Rectal smooth muscle tissue (tissue), 1 donor: Measurements from ENCODE around the gene CTDP1.

Experiments used
- H3K27ac ChIP-seq: one replicate; pipeline ENCODE4 v1.7.0; 2013; ENCODE audit warnings: low read depth, low read length, inconsistent platforms
- H3K27me3 ChIP-seq: one replicate; pipeline ENCODE4 v1.7.0; 2013; ENCODE audit warnings: low read length; ENCODE audit not compliant: control insufficient read depth, insufficient read depth
- H3K36me3 ChIP-seq: one replicate; pipeline ENCODE4 v1.7.0; 2013; ENCODE audit warnings: low read length; ENCODE audit not compliant: control insufficient read depth, insufficient read depth
- H3K4me1 ChIP-seq: one replicate; pipeline ENCODE4 v1.7.0; 2013; ENCODE audit warnings: low read length; ENCODE audit not compliant: control insufficient read depth, insufficient read depth
- H3K4me3 ChIP-seq: one replicate; pipeline ENCODE4 v1.7.0; 2013; ENCODE audit warnings: low read length
- H3K9ac ChIP-seq: one replicate; pipeline ENCODE4 v1.7.0; 2013; ENCODE audit warnings: low read length

The CTDP1 gene, protein sequence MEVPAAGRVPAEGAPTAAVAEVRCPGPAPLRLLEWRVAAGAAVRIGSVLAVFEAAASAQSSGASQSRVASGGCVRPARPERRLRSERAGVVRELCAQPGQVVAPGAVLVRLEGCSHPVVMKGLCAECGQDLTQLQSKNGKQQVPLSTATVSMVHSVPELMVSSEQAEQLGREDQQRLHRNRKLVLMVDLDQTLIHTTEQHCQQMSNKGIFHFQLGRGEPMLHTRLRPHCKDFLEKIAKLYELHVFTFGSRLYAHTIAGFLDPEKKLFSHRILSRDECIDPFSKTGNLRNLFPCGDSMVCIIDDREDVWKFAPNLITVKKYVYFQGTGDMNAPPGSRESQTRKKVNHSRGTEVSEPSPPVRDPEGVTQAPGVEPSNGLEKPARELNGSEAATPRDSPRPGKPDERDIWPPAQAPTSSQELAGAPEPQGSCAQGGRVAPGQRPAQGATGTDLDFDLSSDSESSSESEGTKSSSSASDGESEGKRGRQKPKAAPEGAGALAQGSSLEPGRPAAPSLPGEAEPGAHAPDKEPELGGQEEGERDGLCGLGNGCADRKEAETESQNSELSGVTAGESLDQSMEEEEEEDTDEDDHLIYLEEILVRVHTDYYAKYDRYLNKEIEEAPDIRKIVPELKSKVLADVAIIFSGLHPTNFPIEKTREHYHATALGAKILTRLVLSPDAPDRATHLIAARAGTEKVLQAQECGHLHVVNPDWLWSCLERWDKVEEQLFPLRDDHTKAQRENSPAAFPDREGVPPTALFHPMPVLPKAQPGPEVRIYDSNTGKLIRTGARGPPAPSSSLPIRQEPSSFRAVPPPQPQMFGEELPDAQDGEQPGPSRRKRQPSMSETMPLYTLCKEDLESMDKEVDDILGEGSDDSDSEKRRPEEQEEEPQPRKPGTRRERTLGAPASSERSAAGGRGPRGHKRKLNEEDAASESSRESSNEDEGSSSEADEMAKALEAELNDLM

DNA sequence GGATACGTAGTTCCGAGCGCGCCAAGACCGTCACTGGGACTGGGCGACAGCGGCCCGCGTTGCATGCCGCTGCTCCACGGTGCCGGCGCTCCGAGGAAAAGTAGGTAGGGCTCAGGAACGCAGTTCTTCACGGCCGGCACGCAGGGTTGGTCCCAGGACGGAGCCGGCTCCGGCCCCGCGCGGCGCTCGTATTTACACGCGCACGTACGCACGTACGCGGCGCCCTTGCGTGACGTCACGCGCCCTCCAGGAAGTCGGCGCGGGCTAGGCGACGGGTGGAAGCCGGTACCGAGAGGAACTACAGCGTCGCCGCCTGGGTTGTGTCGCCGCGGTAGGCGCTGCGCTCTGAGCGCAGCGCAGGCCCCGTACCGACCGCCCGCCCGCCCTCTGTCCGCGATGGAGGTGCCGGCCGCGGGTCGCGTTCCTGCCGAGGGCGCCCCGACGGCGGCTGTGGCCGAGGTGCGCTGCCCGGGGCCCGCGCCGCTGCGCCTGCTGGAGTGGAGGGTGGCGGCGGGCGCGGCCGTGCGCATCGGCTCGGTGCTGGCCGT lies at the start of gene CTDP1:
TSS of gene CTDP1 (plus strand) at position 252 of the 548 bp plus-strand sequence. CDS start at position 397, 145 bp downstream.
- no peaks in the 10 kb centered on the region for H3K27me3 ChIP-seq
- peaks cover 18% of the 10 kb centered on the region for H3K4me1 ChIP-seq
- peak within 1 kb of the TSS; percentile 89 for H3K4me3 ChIP-seq
- peak within 1 kb of the TSS; percentile 87 for H3K9ac ChIP-seq
- peaks cover 7% of the 10 kb centered on the region for H3K36me3 ChIP-seq
- peak within 1 kb of the TSS; percentile 100 for H3K27ac ChIP-seq

- Histone ChIP-seq H3K27me3 (no peaks in the 10 kb centered on the region), H3K36me3 (no peaks in the 10 kb centered on the region), H3K9ac (no peak overlapping the region), H3K27ac (no peak overlapping the region), H3K4me3 (no peak overlapping the region), H3K4me1 (no peaks in the 10 kb centered on the region)
Measured at GRCh38 chr18:79630281-79631095, 49.1 kb upstream of the CTDP1 start.

GRCh38 chr18:79631096-79631507 lies 48.5 kb upstream of the CTDP1 start:
- no peaks in the 10 kb centered on the region for H3K4me1 ChIP-seq
- no peaks in the 10 kb centered on the region for H3K27me3 ChIP-seq

GRCh38 chr18:79631761-79632446 lies 47.7 kb upstream of the CTDP1 start:
- Histone ChIP-seq H3K27ac (no peak overlapping the region), H3K9ac (no peak overlapping the region), H3K27me3 (no peaks in the 10 kb centered on the region), H3K4me3 (no peak overlapping the region), H3K36me3 (no peaks in the 10 kb centered on the region), H3K4me1 (no peaks in the 10 kb centered on the region)

More at GRCh38 chr18:79631096-79631507, 48.5 kb upstream of the CTDP1 start:
- Histone ChIP-seq H3K4me3 (no peak overlapping the region), H3K36me3 (no peaks in the 10 kb centered on the region), H3K9ac (no peak overlapping the region), H3K27ac (no peak overlapping the region)

DNA sequence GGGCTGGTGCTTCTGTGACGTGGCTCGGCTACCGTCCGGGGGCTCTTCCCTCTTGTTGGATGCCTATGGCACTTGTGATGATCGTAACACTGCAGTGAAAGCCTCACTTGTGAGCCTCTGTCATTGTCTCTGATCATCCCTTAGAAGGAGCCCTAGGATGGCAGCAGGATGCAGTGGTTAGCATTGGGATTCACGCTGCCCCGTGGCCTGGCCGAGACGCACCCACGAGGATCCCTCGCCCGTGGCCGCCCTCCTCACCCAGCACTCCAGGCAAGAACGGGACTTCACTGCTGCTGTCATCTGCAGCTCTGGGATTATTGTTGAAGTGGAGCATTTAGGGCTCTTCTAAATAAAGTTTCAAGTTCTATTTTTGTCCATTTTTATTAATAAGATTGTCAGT lies 46.8 kb upstream of the CTDP1 start:
- Histone ChIP-seq H3K4me3 (no peak overlapping the region), H3K9ac (no peak overlapping the region), H3K36me3 (no peaks in the 10 kb centered on the region), H3K27ac (no peak overlapping the region), H3K4me1 (no peaks in the 10 kb centered on the region), H3K27me3 (no peaks in the 10 kb centered on the region)

- H3K27me3 ChIP-seq: no peaks in the 10 kb centered on the region
- no peaks in the 10 kb centered on the region for H3K4me1 ChIP-seq
Measured at GRCh38 chr18:79634186-79634585, 45.4 kb upstream of the CTDP1 start.

GRCh38 chr18:79634593-79635426 lies 44.8 kb upstream of the CTDP1 start:
- Histone ChIP-seq H3K27me3 (no peaks in the 10 kb centered on the region), H3K36me3 (no peaks in the 10 kb centered on the region), H3K9ac (no peak overlapping the region), H3K4me3 (no peak overlapping the region), H3K4me1 (no peaks in the 10 kb centered on the region), H3K27ac (no peak overlapping the region)

More at GRCh38 chr18:79634186-79634585, 45.4 kb upstream of the CTDP1 start:
- no peak overlapping the region for H3K4me3 ChIP-seq
- no peak overlapping the region for H3K27ac ChIP-seq
- no peak overlapping the region for H3K9ac ChIP-seq
- no peaks in the 10 kb centered on the region for H3K36me3 ChIP-seq

GRCh38 chr18:79635427-79635726 lies 44.2 kb upstream of the CTDP1 start:
- no peak overlapping the region for H3K9ac ChIP-seq
- H3K36me3 ChIP-seq: no peaks in the 10 kb centered on the region
- H3K27me3 ChIP-seq: no peaks in the 10 kb centered on the region
- no peak overlapping the region for H3K27ac ChIP-seq
- H3K4me3 ChIP-seq: no peak overlapping the region
- H3K4me1 ChIP-seq: no peaks in the 10 kb centered on the region

- Histone ChIP-seq H3K9ac (no peak overlapping the region), H3K36me3 (no peaks in the 10 kb centered on the region), H3K4me3 (no peak overlapping the region), H3K27ac (no peak overlapping the region), H3K4me1 (no peaks in the 10 kb centered on the region), H3K27me3 (no peaks in the 10 kb centered on the region)
Measured at GRCh38 chr18:79637181-79637920, 42.3 kb upstream of the CTDP1 start.
